ENCODE data around the gene GRB10. TPM values are rescaled to one million over a fixed set of nuclear protein-coding genes. Genes with fewer than 3 reads are reported as not detected.

Gene GRB10
- total and polyA plus RNA-seq, 3 donors from 2014 or later = 54.0 to 81.9 (median 57.7) TPM

DNA sequence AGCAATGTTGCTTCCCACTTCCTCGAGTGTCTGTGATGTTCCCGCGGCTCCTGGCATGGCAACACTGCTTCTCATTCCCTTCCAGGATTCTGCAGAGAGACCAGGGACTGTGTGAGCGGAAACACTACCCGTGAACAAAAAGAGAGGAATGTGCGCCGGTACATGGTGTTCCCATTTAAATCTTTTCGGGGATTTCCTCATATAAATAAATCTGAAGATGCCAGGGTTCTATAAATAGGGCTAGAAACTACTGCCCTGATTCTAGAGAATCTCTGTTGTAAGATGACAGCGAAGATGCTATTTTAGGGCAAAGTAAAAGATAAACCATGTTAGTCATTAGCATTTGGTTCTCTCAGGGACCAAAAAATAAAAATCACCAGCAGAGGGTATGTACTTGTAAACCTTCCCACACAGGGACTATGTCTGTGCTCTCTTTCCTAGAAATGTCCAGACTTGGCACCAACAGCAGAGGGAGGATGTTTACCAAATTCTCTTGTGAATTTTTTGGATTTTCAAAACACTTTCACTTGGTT is 125.3 kb downstream of the GRB10 start:
- intact Hi-C loops (cut with DNase I; ENCODE audit: low total_unique reads) = no loop called here
- Histone ChIP-seq H3K4me3 (no peak overlapping the region), H3K36me3 (ENCODE audit: low read depth, missing control alignments) (no peaks in the 10 kb centered on the region), H3K9me3 (no peaks in the 10 kb centered on the region), H3K27me3 (no peaks in the 10 kb centered on the region), H3K27ac (peak overlapping the region in 1 of 2 donors; percentile 88), H3K4me1 (peaks cover 22% of the 10 kb centered on the region)
- no peak for TF ChIP-seq POLR2A (IDR thresholded peaks at IDR 0.05)
- TF ChIP-seq, protein P1, sequence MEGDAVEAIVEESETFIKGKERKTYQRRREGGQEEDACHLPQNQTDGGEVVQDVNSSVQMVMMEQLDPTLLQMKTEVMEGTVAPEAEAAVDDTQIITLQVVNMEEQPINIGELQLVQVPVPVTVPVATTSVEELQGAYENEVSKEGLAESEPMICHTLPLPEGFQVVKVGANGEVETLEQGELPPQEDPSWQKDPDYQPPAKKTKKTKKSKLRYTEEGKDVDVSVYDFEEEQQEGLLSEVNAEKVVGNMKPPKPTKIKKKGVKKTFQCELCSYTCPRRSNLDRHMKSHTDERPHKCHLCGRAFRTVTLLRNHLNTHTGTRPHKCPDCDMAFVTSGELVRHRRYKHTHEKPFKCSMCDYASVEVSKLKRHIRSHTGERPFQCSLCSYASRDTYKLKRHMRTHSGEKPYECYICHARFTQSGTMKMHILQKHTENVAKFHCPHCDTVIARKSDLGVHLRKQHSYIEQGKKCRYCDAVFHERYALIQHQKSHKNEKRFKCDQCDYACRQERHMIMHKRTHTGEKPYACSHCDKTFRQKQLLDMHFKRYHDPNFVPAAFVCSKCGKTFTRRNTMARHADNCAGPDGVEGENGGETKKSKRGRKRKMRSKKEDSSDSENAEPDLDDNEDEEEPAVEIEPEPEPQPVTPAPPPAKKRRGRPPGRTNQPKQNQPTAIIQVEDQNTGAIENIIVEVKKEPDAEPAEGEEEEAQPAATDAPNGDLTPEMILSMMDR (IDR thresholded peaks at IDR 0.05) = peak in 2 of 3 experiments; percentile 15 to 20
- WGBS, 2 donors = 45 to 48% methylated on average over 8 to 9 of the region's 9 CpGs
- DNase-seq = peak; percentile 77

DNA sequence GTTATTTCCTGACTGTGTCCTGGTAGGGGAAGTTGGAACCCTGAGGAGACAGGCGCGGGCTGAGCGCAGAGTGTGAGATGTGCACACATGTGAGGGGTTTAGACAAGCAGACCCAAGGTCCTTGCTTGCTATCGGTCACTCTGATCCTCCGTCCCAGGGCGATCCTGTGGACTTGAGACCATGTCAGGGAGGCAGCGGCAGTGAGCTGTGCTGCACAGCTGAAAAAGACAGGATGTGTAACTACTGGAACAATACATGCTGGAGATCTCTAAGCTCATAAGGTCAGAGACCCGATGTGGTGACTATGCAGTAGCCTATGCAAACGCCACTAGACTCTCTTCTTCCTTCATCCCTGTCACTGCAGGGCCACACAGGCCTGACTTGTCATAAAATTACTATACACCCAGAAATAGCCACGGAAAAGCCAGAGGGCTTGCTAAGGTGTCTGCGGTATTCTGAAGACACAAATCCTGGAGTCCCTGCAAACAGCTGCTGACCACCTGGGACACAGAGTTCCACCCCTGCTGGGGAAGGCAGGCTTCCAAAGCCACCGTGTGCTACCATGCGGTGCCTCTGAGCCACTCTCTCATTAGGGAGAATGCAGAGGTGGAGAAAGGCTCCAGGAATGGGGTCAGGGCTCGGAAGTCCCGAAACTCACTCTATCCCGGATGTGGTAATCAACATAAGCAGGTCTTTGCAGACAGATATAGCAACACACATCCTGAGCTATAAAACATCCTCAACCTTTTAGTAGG is 126.4 kb downstream of the GRB10 start:
- DNase-seq = no peak
- TF ChIP-seq POLR2A (IDR thresholded peaks at IDR 0.05) = no peak
- TF ChIP-seq, protein P1 (IDR thresholded peaks at IDR 0.05) = no peak
- Histone ChIP-seq H3K4me1 (peaks cover 22% of the 10 kb centered on the region), H3K27ac (no peak overlapping the region), H3K36me3 (ENCODE audit: low read depth, missing control alignments) (no peaks in the 10 kb centered on the region), H3K27me3 (no peaks in the 10 kb centered on the region), H3K9me3 (no peaks in the 10 kb centered on the region), H3K4me3 (no peak overlapping the region)
- intact Hi-C loops (cut with DNase I; ENCODE audit: low total_unique reads) = no loop called here
- 67 to 70% methylated on average over 16 of the region's 16 CpGs for WGBS, 2 donors

DNA sequence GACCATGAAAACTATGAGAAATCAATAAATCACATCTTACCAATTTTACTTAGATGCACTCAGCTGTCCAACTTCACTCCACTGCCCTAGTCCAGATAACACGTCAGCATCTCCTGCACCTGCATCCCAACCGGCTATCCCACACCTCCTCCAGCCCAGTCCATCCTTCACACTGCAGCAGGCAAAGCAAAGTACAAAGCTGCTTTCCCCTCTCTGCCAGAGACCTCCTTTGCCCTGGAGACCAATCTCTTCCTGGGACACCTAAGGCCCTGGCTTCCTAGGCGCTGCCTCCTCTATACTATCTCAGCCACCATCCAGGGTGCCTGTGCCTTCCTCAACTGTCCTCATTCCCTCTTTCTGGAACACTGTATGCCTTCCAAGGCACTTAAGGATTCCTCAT is 127.2 kb downstream of the GRB10 start:
- H3K27ac ChIP-seq = no peak overlapping the region
- DNase-seq = no peak
- H3K4me1 ChIP-seq = peaks cover 22% of the 10 kb centered on the region

DNA sequence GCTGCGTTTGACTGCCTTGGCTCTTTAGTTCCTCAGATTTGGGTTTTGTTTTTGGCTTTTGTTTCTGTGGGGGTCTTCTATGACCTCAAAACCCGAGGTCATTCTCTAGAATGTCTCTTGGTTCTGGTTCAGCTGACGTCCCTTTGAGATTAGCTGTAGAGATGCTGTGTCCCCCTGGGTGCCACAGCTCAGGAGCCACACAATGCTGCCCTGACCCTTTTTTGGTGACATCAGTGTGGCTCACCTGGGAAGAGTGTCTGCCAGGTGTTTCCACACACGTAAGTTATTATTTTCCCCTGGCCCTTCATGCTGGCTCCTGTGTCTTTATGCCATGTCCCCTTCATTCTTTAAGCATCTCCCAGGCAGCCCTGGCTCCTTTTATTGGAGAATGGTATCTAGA is 127.7 kb downstream of the GRB10 start:
- TF ChIP-seq, protein P1 (IDR thresholded peaks at IDR 0.05) = no peak
- no peak for TF ChIP-seq POLR2A (IDR thresholded peaks at IDR 0.05)
- H3K27me3 ChIP-seq = no peaks in the 10 kb centered on the region
- no peak for DNase-seq
- intact Hi-C loops (cut with DNase I; ENCODE audit: low total_unique reads) = no loop called here
- H3K4me3 ChIP-seq = no peak overlapping the region
- peaks cover 22% of the 10 kb centered on the region for H3K4me1 ChIP-seq
- H3K36me3 ChIP-seq (ENCODE audit: low read depth, missing control alignments) = no peaks in the 10 kb centered on the region
- H3K27ac ChIP-seq = no peak overlapping the region
- 80 to 85% methylated on average over 4 of the region's 4 CpGs for WGBS, 2 donors
- H3K9me3 ChIP-seq = no peaks in the 10 kb centered on the region

More for the DNA sequence above, 127.2 kb downstream of the GRB10 start:
- TF ChIP-seq, protein P1 (IDR thresholded peaks at IDR 0.05) = no peak
- TF ChIP-seq POLR2A (IDR thresholded peaks at IDR 0.05) = no peak
- H3K27me3 ChIP-seq = no peaks in the 10 kb centered on the region
- H3K36me3 ChIP-seq (ENCODE audit: low read depth, missing control alignments) = no peaks in the 10 kb centered on the region
- no peak overlapping the region for H3K4me3 ChIP-seq
- no peaks in the 10 kb centered on the region for H3K9me3 ChIP-seq
- 91% methylated on average over 3 of the region's 3 CpGs for WGBS, 2 donors
- intact Hi-C loops (cut with DNase I; ENCODE audit: low total_unique reads) = no loop called here

Data from testis (tissue), 3 donors.